Measurements from ENCODE around the gene HAUS2. TPM values are rescaled to one million over a fixed set of nuclear protein-coding genes. Genes with fewer than 3 reads are reported as not detected.

Gene HAUS2
- total RNA-seq, 2 donors from 2014 or later: 27.5 to 41.9 TPM

DNA sequence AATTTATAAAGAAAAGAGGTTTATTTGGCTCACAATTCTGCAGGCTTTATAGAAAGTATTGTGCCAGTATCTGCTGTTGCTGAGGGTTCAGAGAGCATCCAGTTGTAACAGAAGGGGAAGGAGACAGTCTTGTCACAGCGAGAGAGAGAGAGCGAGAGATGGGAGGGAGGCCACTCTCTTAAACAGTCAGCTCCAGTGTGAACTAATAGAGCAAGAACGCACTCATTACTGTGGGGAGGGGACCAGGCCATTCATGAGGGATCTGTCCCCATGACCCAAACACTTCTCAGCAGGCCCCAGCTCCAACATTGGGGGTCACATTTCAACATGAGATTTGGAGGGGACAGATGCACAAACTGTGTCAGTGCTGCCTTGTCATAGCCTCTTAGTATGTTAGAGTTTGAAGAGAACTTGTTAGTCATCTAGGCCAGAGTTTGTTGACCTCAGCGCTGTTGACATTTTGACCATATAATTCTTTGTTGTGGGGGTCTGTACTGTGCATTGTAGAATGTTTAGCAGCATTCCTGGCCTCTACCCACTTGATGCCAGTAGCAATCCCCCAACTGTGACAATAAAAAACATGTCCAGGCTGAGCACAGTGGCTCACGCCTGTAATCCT lies 42.1 kb downstream of the HAUS2 start:
- no peaks in the 10 kb centered on the region for H3K4me1 ChIP-seq (replicated peaks)
- H3K36me3 ChIP-seq: no peaks in the 10 kb centered on the region
- H3K27me3 ChIP-seq (replicated peaks; ENCODE audit: insufficient read depth): no peaks in the 10 kb centered on the region
- intact Hi-C loops (cut with DNase I): no loop called here
- no peak overlapping the region for H3K27ac ChIP-seq
- DNase-seq (ENCODE audit: low spot score): no peak
- H3K9me3 ChIP-seq: no peaks in the 10 kb centered on the region
- TF ChIP-seq, protein P1, sequence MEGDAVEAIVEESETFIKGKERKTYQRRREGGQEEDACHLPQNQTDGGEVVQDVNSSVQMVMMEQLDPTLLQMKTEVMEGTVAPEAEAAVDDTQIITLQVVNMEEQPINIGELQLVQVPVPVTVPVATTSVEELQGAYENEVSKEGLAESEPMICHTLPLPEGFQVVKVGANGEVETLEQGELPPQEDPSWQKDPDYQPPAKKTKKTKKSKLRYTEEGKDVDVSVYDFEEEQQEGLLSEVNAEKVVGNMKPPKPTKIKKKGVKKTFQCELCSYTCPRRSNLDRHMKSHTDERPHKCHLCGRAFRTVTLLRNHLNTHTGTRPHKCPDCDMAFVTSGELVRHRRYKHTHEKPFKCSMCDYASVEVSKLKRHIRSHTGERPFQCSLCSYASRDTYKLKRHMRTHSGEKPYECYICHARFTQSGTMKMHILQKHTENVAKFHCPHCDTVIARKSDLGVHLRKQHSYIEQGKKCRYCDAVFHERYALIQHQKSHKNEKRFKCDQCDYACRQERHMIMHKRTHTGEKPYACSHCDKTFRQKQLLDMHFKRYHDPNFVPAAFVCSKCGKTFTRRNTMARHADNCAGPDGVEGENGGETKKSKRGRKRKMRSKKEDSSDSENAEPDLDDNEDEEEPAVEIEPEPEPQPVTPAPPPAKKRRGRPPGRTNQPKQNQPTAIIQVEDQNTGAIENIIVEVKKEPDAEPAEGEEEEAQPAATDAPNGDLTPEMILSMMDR (IDR thresholded peaks at IDR 0.05): no peak
- TF ChIP-seq POLR2A (IDR thresholded peaks at IDR 0.05): no peak
- TF ChIP-seq POLR2AphosphoS5 (IDR thresholded peaks at IDR 0.05): no peak
- no peak overlapping the region for H3K4me3 ChIP-seq
- 92% methylated on average over 5 of the region's 5 CpGs for WGBS

DNA sequence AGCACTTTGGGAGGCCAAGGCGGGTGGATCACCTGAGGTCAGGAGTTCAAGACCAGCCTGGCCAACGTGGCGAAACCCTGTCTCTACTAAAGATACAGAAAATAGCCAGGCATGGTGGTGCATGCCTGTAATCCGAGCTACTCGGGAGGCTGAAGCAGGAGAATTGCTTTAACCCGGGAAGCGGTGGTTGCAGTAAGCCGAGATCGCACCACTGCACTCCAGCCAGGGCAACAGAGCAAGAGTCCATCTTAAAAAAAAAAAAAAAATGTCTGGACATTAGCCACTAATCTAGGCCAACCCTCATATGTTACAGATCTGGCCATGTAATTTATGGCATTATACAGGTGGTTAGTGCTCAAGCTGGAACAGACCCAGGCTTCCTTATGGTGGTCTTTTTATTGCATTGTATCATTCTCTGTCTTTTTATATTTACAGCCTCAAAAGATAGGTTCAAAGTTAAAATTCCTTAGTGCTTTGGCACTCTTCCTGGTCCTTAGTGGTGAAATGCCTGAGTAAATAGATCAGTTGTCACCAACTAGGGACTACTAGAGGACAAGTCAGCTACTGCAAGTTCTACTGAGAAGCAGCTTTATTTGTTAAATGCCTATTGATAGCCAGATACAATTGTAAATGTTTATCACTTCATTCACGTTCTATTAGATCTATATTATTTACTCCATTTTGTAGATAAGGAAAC lies 42.7 kb downstream of the HAUS2 start:
- H3K9me3 ChIP-seq: no peaks in the 10 kb centered on the region
- no peak for DNase-seq (ENCODE audit: low spot score)
- H3K27ac ChIP-seq: no peak overlapping the region
- WGBS: 64% methylated on average over 10 of the region's 10 CpGs
- no peaks in the 10 kb centered on the region for H3K36me3 ChIP-seq
- intact Hi-C loops (cut with DNase I): no loop called here
- TF ChIP-seq, protein P1 (IDR thresholded peaks at IDR 0.05): peak in 2 of 4 experiments; percentile 22 to 39
- TF ChIP-seq POLR2AphosphoS5 (IDR thresholded peaks at IDR 0.05): no peak
- no peak for TF ChIP-seq POLR2A (IDR thresholded peaks at IDR 0.05)
- H3K4me3 ChIP-seq: no peak overlapping the region
- no peaks in the 10 kb centered on the region for H3K27me3 ChIP-seq (replicated peaks; ENCODE audit: insufficient read depth)
- H3K4me1 ChIP-seq (replicated peaks): no peaks in the 10 kb centered on the region

DNA sequence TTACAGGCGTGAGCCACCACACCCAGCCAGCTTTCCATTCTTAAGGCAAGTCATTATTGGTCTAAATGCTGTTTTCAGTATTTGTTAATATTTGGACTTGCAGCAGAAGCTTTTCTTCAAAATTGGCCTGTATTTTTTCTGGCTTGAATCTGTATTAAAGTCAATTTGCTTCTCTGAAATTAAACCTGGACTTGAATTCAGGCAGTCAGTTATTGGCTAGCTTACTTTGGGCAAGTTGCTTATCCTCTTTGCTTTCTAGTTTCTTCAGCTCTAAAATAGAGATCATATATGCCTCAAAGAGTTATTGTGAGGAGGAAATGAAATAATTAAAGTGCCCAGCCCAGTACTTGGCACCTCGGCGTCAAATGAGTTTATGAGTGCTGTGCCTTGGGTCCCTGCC lies 44.1 kb downstream of the HAUS2 start:
- intact Hi-C loops (cut with DNase I): no loop called here
- no peaks in the 10 kb centered on the region for H3K27me3 ChIP-seq (replicated peaks; ENCODE audit: insufficient read depth)
- DNase-seq (ENCODE audit: low spot score): no peak
- no peaks in the 10 kb centered on the region for H3K4me1 ChIP-seq (replicated peaks)
- H3K9me3 ChIP-seq: no peaks in the 10 kb centered on the region
- WGBS: 75% methylated on average over 3 of the region's 3 CpGs
- no peak overlapping the region for H3K27ac ChIP-seq
- no peak for TF ChIP-seq POLR2AphosphoS5 (IDR thresholded peaks at IDR 0.05)
- TF ChIP-seq, protein P1 (IDR thresholded peaks at IDR 0.05): no peak
- TF ChIP-seq POLR2A (IDR thresholded peaks at IDR 0.05): no peak
- H3K36me3 ChIP-seq: no peaks in the 10 kb centered on the region
- H3K4me3 ChIP-seq: no peak overlapping the region

DNA sequence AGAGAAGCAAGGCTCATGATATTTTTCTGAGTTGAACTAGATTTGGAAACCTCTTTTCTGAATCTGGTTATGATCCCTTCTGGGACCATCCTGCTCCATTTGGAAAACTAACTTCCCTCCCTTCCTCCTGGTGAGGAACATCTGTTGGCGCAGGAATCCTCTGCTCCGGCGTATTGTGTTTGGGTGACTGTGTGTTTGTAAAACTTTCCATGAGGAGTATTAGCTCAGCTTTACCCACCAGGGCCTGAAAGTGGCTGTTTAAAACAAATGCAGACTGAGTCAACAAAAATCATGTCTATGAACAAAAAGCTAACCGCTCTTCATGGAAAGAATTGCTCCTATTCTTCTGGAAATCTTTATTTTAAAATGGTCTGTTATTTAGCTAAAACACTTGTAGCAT lies 44.5 kb downstream of the HAUS2 start:
- 60% methylated on average over 4 of the region's 4 CpGs for WGBS
- H3K4me1 ChIP-seq (replicated peaks): no peaks in the 10 kb centered on the region
- TF ChIP-seq, protein P1 (IDR thresholded peaks at IDR 0.05): no peak
- no peak for TF ChIP-seq POLR2A (IDR thresholded peaks at IDR 0.05)
- peak; percentile 6 for TF ChIP-seq POLR2AphosphoS5 (IDR thresholded peaks at IDR 0.05)
- H3K36me3 ChIP-seq: no peaks in the 10 kb centered on the region
- intact Hi-C loops (cut with DNase I): no loop called here
- no peak overlapping the region for H3K4me3 ChIP-seq
- DNase-seq (ENCODE audit: low spot score): no peak
- H3K27ac ChIP-seq: no peak overlapping the region
- no peaks in the 10 kb centered on the region for H3K27me3 ChIP-seq (replicated peaks; ENCODE audit: insufficient read depth)
- H3K9me3 ChIP-seq: no peaks in the 10 kb centered on the region

DNA sequence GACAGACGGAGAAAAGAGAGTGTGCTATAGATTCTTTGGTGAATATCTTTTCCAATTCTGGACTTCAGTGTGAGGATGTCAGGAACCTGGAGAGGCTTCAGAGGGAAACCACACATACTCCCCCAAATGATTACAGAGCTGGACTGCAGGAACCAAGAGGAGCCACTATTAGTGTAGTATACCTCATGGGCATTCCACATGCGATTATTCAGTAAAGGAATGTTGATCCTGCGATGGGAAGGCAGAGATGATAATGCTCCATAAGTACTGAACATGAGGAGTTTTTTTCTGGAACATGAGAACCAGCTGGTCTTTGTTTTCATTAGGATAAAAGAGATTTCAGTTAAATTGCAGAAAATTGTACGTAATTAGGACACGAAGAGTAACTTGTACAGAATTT lies 45.5 kb downstream of the HAUS2 start:
- WGBS: 64% methylated on average over 5 of the region's 5 CpGs

More for the DNA sequence above, 45.5 kb downstream of the HAUS2 start:
- H3K27me3 ChIP-seq (replicated peaks; ENCODE audit: insufficient read depth): no peaks in the 10 kb centered on the region
- H3K36me3 ChIP-seq: no peaks in the 10 kb centered on the region
- H3K4me1 ChIP-seq (replicated peaks): no peaks in the 10 kb centered on the region
- no peaks in the 10 kb centered on the region for H3K9me3 ChIP-seq
- H3K4me3 ChIP-seq: no peak overlapping the region
- DNase-seq (ENCODE audit: low spot score): no peak
- no peak overlapping the region for H3K27ac ChIP-seq
- TF ChIP-seq POLR2AphosphoS5 (IDR thresholded peaks at IDR 0.05) (no peak), POLR2A (IDR thresholded peaks at IDR 0.05) (no peak)
- TF ChIP-seq, protein P1 (IDR thresholded peaks at IDR 0.05): no peak
- intact Hi-C loops (cut with DNase I): no loop called here
